ENCODE data around the gene PLXNB3. TPM values are rescaled to one million over a fixed set of nuclear protein-coding genes. Genes with fewer than 3 reads are reported as not detected.
"Not testable (repeated sequence)": the region's sequence is repeated elsewhere in the genome, so short reads cannot be mapped to it uniquely, and the experiment has no call there.

The PLXNB3 gene
- total RNA-seq (2014; rRNA removed; shearing (Covaris generic)): 3.3 and 4.9 TPM in 2 replicates
- polyA plus RNA-seq (2014; cell fraction: nucleus; rRNA removed): 12.3 TPM in 2 replicates

DNA sequence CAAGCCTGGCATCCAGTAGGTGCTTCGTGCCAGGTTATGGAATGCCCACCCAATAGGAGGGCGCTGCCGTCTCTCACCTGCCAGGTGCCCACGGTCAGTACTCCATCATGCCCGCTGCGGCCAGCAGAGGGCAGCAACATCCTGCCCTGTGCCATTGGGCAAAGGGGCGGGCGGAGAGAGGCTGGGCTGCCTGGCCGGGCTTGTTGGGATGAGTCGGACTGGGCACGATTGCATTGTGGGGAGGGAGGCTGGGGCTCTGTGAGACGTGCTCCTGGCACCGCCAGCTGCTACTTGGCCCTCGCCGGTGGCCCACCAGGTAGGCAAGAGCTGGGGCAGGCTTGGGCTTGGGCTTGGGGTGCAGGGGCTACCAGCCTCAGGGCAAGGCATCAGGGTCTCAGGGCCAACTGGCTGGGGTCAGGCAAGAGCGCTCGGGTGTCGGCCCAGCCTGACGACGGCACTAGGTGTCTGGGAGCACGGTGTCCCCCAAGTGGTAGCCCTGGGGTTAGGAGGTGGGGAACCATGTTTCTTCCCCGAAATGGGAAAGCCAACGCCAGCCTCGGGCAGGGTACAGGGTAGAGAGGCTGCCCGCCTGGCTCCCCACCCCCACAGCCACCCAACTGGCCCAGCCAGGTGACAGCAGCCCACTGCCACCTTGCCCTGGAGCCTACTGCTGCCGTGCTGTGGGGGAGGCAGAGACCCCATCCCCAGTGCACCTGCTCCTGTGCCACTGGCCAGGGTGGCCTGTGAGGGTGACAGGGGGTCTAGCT lies at the start of gene PLXNB3:
Gene PLXNB3 (plus strand): TSS at position 261 of the 767 bp plus-strand sequence. CDS start 1,287 bp downstream, outside the sequence.
- peak; percentile 77 for DNase-seq (ENCODE audit: extremely low read depth, low read depth)

DNA sequence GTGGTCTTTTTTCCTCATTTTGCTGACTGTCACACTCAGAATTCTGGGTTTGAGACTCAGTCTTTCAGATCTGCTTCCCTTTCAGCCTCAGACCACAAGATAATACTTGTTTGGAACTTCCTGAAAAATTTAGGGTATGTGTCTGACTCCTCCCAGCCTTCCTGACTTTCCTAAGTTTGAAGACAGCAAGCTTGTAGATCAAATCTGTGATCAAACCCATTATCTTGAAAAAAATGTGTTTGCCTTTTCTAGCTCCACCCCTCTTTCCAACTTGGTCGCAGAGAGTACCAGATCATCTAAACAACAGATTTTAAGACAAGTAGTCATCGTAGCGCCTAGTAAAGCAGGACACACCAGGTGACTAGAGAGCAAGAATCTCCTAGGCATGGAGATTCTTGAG lies 49.8 kb upstream of the PLXNB3 start:
- no peak for DNase-seq (ENCODE audit: extremely low read depth, low read depth)

DNA sequence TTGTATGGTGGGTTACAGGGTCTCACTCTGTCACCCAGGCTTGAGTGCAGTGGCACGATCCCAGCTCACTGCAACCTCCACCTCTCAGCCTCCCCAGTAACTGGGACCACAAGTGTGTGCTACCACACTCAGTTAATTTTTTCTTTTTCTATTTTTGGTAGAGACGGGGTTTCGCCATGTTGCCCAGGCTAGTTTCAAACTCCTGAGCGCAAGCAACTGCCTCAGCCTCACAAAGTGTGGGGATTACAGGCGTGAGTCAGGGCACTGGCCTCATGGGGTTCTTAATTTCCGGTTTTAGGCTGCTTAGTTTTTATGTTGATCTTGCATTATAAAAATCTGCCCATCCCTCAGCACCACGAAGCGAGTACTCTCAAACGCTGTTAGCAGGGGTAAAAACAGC lies 46.6 kb upstream of the PLXNB3 start:
- no peak for DNase-seq (ENCODE audit: extremely low read depth, low read depth)

DNA sequence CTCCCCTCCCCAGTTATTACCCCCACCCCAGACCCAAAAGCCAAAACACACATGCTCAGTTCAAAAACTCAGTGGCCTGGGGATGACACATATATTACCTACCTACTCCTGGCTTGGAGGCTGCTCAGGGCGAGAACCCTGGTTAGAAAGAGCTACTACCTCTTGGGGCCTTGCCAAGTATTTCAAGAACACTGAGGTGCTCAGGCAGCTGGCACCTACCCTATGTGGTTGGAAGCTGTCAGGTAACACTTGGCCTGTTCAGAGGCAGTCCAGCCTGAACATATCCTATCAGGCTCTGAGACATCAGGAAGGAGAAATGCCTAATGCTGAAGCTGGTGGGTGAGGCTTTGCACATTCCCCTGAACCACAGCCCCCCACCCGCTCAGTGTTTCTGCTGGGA lies 44.8 kb upstream of the PLXNB3 start:
- DNase-seq (ENCODE audit: extremely low read depth, low read depth): no peak

DNA sequence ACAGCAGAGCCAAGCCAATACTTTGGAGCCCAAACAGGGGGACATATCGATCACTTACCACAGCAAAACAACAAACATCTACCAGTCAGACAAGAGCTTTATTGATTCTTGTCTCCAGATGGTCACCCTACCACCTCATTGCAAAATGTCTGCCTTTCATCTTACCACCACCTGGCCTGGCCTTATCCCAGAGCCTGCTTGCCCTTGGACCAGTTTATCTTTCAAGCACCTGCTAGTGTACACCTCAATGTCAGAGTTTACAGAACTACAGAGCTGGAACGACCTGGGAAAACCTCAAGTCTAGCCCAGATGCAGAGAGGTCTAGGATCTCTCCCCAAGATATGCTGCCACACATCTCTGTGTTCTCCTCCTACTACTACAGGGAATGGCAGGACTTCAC lies 44.3 kb upstream of the PLXNB3 start:
- DNase-seq (ENCODE audit: extremely low read depth, low read depth): no peak

DNA sequence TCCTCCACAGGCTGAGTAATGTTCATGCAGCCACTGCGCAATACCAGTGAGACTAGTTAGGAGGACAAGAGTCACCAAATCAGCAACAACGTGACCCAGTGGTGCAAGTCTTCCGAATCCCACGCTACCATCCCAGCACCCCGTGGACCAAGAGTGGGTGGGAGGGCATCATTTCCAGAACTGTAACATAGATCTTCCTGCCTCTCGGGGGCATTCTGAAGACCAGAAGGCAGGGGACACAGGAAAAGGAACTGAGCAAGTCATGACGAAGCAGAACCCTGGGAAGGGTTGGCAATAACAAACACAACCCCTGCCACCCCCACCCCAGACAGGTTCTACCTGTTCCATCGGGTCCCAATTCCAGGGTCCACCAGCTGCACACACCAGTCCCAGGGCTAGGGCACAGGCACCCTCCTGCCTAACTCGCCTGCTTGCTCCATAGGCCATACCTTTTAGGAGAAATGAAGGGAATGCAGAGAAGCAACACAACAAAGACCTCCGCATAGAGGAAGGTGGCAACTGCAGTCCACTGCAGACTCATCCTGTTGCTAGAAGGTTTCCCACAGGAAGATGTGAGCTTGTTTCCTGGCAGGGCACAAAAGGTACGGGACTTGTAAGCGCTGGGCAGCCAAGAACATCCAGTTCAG lies 41.2 kb upstream of the PLXNB3 start:
- DNase-seq (ENCODE audit: extremely low read depth, low read depth): no peak

DNA sequence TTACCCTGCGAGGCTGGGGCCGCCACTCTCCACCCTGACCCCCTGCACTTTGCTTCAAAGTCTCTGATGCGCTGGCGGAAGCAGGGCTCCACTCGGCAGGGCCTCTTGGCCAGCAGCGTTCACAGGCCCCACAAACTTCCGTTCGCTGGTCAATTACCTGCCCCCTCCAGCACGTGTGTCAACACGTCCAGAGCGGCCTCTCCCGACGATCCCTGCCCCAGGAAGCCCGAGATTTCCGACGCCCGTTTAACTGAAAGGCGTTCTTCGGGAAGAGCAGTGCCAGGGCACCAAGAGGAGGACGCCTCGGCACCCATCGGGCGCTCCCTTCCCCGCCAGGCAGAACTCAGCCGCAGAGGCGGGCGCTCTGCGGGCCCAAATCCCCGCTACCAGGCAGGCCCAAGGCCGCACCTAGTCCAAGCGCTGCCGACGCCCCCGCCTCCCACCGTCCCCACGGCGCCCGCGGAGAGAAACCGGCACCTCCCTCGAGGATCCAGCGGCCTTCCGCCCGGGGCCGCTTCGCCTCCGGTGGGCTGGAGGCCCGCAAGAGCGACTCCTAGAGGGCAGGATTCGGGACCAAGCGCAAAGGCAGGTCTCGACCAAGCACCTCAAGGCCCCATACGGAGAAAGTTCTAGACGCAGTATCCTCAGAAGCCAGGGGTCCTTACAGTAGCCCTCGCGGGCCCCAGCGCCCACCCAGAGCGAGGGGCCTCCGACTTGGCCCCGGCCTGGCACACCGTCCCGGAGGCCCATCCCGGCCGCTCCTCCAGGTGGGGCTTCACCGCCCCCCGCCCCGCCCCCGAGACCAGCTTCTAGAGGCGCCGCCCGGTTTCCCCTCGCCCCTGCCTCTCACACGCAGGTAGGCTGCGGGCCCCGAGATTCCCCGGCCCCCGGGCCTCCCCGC lies 40.4 kb upstream of the PLXNB3 start:
- DNase-seq (ENCODE audit: extremely low read depth, low read depth): no peak

DNA sequence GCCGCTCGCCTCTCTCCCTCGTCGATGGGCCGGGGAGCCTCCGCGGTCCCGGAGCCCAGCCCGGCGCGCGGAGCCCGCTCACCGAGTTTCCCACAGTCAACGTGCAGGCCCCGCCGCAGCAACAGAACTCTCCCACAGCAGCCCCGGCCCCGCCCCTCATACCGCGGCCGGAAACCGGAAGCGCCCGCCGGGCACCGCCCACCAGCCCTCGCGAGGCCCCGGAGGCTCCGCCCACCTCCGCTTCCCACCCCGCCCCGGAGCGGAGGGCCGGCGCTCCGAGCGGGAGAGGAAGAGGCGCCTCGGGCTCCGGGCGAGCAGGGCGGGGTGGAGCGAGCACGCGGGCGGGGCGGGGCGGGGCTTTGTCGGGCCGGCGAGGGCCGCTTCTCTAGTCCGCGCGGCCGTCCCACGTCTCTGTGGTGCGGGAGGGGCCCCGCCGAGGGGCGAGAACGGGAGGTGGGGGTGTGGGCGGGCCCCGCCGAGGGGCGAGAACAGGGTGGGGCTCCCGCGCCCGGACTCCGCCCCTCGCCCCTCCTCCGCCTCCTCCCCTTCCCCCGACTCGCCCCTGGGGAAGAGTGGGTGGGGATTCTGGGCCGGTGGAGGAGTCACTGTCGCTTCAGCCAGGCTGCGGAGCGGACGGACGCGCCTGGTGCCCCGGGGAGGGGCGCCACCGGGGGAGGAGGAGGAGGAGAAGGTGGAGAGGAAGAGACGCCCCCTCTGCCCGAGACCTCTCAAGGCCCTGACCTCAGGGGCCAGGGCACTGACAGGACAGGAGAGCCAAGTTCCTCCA lies 39.6 kb upstream of the PLXNB3 start, which contains the start of the genes ABCD1 and BCAP31:
Gene ABCD1 (plus strand): TSS at position 605 of the 787 bp plus-strand sequence. CDS start 411 bp downstream, outside the sequence.
Gene BCAP31 (minus strand): TSS at position 136 of the 787 bp plus-strand sequence. CDS start 1,143 bp downstream, outside the sequence.
- DNase-seq (ENCODE audit: extremely low read depth, low read depth): peak; percentile 90

DNA sequence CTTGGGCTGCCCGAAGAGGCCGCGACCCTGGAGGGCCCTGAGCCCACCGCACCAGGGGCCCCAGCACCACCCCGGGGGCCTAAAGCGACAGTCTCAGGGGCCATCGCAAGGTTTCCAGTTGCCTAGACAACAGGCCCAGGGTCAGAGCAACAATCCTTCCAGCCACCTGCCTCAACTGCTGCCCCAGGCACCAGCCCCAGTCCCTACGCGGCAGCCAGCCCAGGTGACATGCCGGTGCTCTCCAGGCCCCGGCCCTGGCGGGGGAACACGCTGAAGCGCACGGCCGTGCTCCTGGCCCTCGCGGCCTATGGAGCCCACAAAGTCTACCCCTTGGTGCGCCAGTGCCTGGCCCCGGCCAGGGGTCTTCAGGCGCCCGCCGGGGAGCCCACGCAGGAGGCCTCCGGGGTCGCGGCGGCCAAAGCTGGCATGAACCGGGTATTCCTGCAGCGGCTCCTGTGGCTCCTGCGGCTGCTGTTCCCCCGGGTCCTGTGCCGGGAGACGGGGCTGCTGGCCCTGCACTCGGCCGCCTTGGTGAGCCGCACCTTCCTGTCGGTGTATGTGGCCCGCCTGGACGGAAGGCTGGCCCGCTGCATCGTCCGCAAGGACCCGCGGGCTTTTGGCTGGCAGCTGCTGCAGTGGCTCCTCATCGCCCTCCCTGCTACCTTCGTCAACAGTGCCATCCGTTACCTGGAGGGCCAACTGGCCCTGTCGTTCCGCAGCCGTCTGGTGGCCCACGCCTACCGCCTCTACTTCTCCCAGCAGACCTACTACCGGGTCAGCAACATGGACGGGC lies 38.8 kb upstream of the PLXNB3 start:
- no peak for DNase-seq (ENCODE audit: extremely low read depth, low read depth)

DNA sequence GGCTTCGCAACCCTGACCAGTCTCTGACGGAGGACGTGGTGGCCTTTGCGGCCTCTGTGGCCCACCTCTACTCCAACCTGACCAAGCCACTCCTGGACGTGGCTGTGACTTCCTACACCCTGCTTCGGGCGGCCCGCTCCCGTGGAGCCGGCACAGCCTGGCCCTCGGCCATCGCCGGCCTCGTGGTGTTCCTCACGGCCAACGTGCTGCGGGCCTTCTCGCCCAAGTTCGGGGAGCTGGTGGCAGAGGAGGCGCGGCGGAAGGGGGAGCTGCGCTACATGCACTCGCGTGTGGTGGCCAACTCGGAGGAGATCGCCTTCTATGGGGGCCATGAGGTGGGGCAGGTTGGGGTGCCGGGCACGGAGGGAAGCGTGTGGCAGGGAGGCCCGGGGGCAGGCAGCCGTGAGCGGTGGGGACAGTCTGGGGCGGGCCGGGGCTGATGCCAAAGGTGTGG lies 38.2 kb upstream of the PLXNB3 start:
- DNase-seq (ENCODE audit: extremely low read depth, low read depth): no peak

DNA sequence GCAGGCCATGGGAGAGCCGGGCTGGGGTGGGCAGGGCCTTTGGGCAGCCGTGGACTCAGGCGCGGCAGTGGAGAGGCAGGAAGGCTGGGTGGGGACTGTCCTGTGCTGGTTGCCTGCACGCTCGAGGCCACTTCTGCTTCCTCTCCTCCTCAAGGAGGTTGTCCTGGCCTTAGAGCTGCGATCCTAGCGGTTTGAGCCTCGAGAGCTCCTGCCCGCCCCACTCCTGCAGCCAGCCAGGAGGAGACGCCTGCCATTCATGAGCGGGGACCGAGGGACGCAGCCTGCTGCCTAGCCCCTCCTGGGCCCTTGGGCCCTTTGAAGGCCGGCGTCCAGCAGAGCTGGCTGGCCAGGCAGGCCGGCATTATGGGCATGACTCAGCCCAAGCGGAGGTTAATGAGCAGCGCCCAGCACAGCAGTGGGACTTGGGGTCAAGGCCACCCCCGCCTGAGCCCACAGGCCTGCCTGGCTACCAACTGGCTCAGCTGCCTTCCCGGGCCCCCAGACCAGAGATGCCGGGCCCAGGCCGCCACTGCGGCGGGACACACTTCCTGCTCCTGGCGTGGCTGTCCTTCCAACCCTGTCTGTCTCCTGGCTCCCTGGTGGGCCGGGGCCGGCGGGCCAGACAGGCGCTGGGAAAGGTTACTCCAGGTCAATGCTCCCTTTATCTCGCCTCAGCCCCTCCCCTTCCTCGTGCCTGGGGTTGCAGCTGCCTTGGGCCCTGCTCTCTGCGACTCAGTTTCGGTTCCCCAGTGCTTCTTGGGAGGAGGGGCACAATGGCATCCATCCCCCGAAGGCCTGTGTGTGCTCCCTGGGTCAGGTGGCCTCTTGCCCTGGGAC lies 37.5 kb upstream of the PLXNB3 start:
- DNase-seq (ENCODE audit: extremely low read depth, low read depth): no peak

DNA sequence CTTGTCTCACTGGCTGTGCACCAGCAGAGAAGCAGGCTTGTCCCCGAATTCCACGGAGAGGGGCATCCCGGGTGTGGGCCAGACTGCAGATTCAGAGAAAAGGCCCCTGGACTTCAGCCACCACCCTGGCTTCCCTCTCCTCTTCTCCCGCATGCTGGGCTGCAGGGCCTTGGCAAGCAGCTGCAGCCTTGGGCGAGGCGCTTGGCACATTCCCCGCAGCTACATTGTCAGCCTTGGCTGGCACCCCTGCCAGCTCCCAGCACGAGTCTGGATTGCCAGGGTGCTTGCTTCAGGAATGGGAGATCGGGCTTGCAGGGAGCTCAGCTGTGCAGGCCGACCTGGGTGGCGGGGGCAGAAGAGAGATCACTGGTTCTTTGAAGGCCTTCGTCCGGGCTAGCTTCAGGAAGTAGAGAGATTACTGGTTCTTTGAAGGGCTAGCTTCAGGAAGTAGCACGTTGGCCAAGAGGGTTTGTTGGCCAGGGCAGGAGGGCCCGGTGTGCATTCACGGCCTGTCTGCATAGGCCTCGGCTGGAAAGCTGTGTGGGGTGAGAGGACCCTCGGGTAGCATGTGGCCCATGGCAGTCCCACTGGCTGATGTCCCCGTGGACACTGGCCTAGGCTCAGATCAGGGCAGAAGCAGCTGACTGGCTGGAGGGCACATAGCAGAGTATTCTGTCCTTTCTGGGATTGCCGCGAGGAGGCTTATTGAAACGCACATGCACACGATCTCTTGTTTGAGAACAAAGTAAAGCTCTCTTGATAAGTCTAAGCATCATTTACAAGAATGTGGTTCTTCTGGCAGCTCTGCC lies 36.7 kb upstream of the PLXNB3 start:
- DNase-seq (ENCODE audit: extremely low read depth, low read depth): no peak

DNA sequence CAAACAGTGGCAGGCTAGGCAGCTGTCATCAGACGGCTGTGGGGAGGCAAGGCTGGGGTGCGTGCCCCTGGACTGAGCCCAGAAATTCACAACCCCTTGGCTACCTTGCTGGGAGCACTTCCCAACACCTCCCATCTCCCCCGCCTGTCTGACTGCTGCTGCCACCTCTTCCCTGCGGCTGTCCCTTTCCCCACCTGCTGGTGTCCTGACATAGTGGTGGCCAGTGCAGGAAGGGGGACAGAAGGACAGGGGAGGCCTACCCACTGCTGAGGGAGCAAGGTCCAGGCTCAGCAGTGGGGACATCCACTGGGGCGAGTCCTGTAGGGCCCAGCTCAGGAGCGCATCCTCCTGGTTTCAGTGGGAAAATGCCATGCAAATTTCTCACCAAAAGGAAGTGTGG lies 36.0 kb upstream of the PLXNB3 start:
- DNase-seq (ENCODE audit: extremely low read depth, low read depth): no peak

DNA sequence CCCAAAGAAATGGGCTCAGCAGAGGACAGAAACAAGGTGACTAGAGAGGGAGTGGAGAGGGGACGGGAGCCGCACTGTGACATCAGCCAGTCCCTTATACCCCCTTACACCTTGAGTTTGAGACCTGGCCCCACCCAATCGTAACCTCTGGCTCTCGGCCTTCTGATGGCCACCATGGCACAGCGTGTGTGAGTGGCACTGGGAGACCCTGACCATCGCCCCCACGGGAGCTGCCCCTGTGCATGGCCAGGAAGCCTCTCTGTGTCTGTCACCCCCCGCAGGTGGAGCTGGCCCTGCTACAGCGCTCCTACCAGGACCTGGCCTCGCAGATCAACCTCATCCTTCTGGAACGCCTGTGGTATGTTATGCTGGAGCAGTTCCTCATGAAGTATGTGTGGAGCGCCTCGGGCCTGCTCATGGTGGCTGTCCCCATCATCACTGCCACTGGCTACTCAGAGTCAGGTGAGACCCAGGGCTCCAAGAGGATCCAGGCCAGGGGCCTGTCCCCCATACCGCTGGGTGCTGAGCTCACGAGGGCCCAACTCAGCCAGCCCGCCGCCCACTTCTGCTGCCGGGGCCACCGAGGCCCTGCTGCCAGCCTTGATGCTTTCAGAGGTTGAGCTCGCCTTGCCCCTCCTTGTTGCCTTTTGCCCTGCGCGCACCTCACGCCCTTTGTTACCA lies 35.0 kb upstream of the PLXNB3 start:
- no peak for DNase-seq (ENCODE audit: extremely low read depth, low read depth)

DNA sequence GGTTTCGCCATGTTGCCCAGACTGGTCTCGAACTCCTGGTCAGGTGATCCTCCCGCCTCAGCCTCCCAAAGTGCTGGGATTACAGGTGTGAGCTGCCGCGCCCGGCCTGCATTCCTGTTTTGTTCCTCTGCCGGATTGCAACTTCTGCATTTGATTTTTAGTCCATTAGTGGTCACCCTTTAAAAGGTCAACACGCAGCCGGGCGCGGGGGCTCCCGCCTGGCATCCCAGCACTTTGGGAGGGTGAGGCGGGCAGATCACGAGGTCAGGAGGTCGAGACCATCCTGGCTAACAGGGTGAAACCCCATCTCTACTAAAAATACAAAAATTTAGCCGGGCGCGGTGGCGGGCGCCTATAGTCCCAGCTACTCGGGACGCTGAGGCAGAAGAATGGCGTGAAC lies 33.9 kb upstream of the PLXNB3 start:
- DNase-seq (ENCODE audit: extremely low read depth, low read depth): not testable (repeated sequence)

DNA sequence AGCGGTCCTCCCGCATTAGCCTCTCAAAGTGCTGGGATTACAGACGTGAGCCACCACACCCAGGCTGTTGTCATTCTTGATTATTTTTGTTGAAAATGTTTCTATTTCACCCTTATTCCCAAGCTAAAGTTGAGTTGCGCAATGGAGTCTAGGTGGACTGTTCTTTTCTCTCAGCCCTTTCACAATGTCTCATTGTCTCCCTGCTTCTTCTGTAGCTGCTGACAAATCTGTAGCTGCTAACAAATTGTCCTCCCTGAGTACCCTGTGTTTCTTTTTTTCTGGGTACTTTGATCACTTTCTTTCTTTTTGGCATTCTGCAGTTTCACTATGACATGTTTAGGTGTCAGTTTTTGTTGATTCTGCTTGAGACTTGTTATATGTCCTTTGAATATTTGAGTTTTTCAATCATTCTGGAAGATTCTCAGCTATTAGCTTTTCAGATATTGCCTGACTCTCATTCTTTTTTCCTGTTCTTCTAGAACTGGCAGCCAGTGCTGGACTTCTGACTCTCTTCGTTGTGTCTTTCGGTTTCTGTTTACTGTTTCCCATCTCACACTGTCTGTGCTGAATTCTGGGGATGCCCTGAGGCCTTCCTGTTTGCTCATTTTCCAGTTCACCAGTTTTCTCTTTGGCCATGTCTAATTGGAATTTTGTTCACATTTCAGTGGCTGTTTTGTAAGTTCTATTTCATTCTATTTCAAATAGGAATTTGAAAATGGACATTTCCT lies 32.8 kb upstream of the PLXNB3 start:
- DNase-seq (ENCODE audit: extremely low read depth, low read depth): no peak
